Lung (tissue), 12 donors: ENCODE data around the gene WNT16. TPM values are rescaled to one million over a fixed set of nuclear protein-coding genes. Genes with fewer than 3 reads are reported as not detected.
"Not testable (repeated sequence)": the region's sequence is repeated elsewhere in the genome, so short reads cannot be mapped to it uniquely, and the experiment has no call there.

ENCODE experiments used
- ATAC-seq: fragments of 200-7000 bp; cut with Tn5 transposase; one replicate; pipeline ENCODE4 v1.9.1; 2020; ENCODE audit warnings: moderate number of reproducible peaks; ENCODE audit not compliant: insufficient read depth, low FRiP score
- DNase-seq, 3 donors: peaks; one replicate each; pipeline ENCODE4 v3.0.0-alpha.2; 2013 to 2017
- H3K27ac ChIP-seq, 2 donors: one replicate each; pipeline ENCODE4 v1.5.1; 2013; ENCODE audit warnings: mild to moderate bottlenecking in 2 of 2, moderate library complexity in 2 of 2, control low read depth in 1 of 2, inconsistent platforms in 1 of 2, low read depth in 1 of 2, low read length in 1 of 2
- H3K27me3 ChIP-seq, 3 donors: one replicate each; pipeline ENCODE4 v1.5.1; 2013; ENCODE audit warnings: low read length in 2 of 3; ENCODE audit not compliant: control insufficient read depth in 3 of 3, insufficient read depth in 3 of 3
- H3K36me3 ChIP-seq, 4 donors: one replicate each; pipeline ENCODE4 v1.5.1; 2013; ENCODE audit warnings: low read length in 4 of 4, mild to moderate bottlenecking in 1 of 4, moderate library complexity in 1 of 4; ENCODE audit not compliant: control insufficient read depth in 4 of 4, insufficient read depth in 4 of 4
- H3K4me1 ChIP-seq, 5 donors: one replicate each; pipeline ENCODE4 v1.5.1; 2013; ENCODE audit warnings: low read length in 5 of 5, mild to moderate bottlenecking in 2 of 5, moderate library complexity in 1 of 5; ENCODE audit not compliant: control insufficient read depth in 5 of 5, insufficient read depth in 5 of 5
- H3K4me3 ChIP-seq: one replicate; pipeline ENCODE4 v1.5.1; 2013; ENCODE audit warnings: mild to moderate bottlenecking, control low read depth, moderate library complexity
- H3K9ac ChIP-seq, 2 donors: one replicate each; pipeline ENCODE4 v1.5.1; 2013; ENCODE audit warnings: low read length in 2 of 2, control low read depth in 1 of 2; ENCODE audit not compliant: insufficient read depth in 1 of 2
- H3K9me3 ChIP-seq, 4 donors: one replicate each; pipeline ENCODE4 v1.5.1; 2013; ENCODE audit warnings: low read length in 3 of 4, mild to moderate bottlenecking in 1 of 4, moderate library complexity in 1 of 4; ENCODE audit not compliant: control insufficient read depth in 4 of 4, insufficient read depth in 3 of 4
- CTCF ChIP-seq: IDR thresholded peaks from 2 replicates; pipeline ENCODE4 v1.5.1; 2012; ENCODE audit warnings: mild to moderate bottlenecking; ENCODE audit errors: control extremely low read depth, extremely low read depth
- WGBS, 2 donors: extraction: QIAGEN DNeasy Blood & Tissue Kit; methylation state at CpG; one replicate each; pipeline ENCODE4 v1.1.7; 2013; 5-methylcytosine and 5-hydroxymethylcytosine counted together
- polyA plus RNA-seq, 2 donors: library from polyadenylated mRNA; stranded (reverse); fragments of 200-250 nt; gene quantifications; one replicate each; pipeline ENCODE4 v1.2.1, GENCODE V29; 2013
- total RNA-seq, 2 donors: library from RNA; depleted of rRNA in 1 of 2; stranded (reverse); fragments of >200 nt in 1 of 2; gene quantifications; one replicate each; pipeline ENCODE4 v1.2.1, GENCODE V29; 2014 to 2021
- donor health status: control.
- donor health status: control.
- donor health status: Bipolar disorder and iron deficiency.
- donor health status: healthy.
- donor health status: DM: yes; HTN: yes; CAD: no.

WNT16 gene
- total and polyA plus RNA-seq, 4 donors, result 0.02 to 0.14 (median 0.09) TPM; not detected in 1

GRCh38 chr7:121313793-121314676 lies 14.8 kb upstream of the WNT16 start:
- no peak for ATAC-seq
- H3K36me3 ChIP-seq, result no peaks in the 10 kb centered on the region
- H3K9me3 ChIP-seq, result no peaks in the 10 kb centered on the region
- no peak overlapping the region for H3K4me3 ChIP-seq
- no peak overlapping the region for H3K27ac ChIP-seq
- 55 to 61% methylated on average over 9 of the region's 9 CpGs for WGBS, 2 donors
- no peak overlapping the region for H3K9ac ChIP-seq
- no peak for TF ChIP-seq CTCF
- peak in 2 of 3 donors; percentile 32 to 50 for DNase-seq
- no peaks in the 10 kb centered on the region for H3K27me3 ChIP-seq
- peaks cover 0 to 3% (median 0%) of the 10 kb centered on the region in 5 donors for H3K4me1 ChIP-seq

GRCh38 chr7:121315170-121315569 lies 13.6 kb upstream of the WNT16 start:
- 93% methylated on average over 2 of the region's 3 CpGs for WGBS, 2 donors
- H3K4me1 ChIP-seq, DNase-seq, H3K4me3 ChIP-seq, H3K9me3 ChIP-seq, H3K9ac ChIP-seq, ATAC-seq, H3K27ac ChIP-seq, H3K27me3 ChIP-seq, H3K36me3 ChIP-seq: not testable (repeated sequence)

GRCh38 chr7:121322460-121322859 lies 6.3 kb upstream of the WNT16 start:
- ATAC-seq, result no peak
- DNase-seq, result no peak
- Histone ChIP-seq H3K4me1 (peaks cover 0 to 4% (median 0%) of the 10 kb centered on the region in 5 donors), H3K27ac (no peak overlapping the region), H3K9me3 (no peaks in the 10 kb centered on the region), H3K36me3 (no peaks in the 10 kb centered on the region), H3K9ac (no peak overlapping the region), H3K27me3 (no peaks in the 10 kb centered on the region), H3K4me3 (no peak overlapping the region)
- no peak for TF ChIP-seq CTCF
- 59 to 68% methylated on average over 3 of the region's 3 CpGs for WGBS, 2 donors

- Histone ChIP-seq H3K9ac (no peak overlapping the region), H3K9me3 (peaks cover 0 to 1% (median 0%) of the 10 kb centered on the region in 4 donors), H3K27me3 (peaks cover 0 to 12% (median 8%) of the 10 kb centered on the region in 3 donors), H3K4me3 (no peak overlapping the region), H3K4me1 (peaks cover 0 to 4% (median 2%) of the 10 kb centered on the region in 5 donors), H3K36me3 (no peaks in the 10 kb centered on the region), H3K27ac (no peak overlapping the region)
- no peak for TF ChIP-seq CTCF
- DNase-seq (peak; percentile 69 to 87 (median 78)), ATAC-seq (no peak)
- WGBS, 2 donors, result 59 to 69% methylated on average over 5 of the region's 5 CpGs
Measured at GRCh38 chr7:121323515-121324302, 5.1 kb upstream of the WNT16 start.
